NCI-H2196 treated with DMSO at 0.1 percent for 48 hours (cell line): Measurements from ENCODE around the gene KLHL24.
"Not testable (repeated sequence)": the region's sequence is repeated elsewhere in the genome, so short reads cannot be mapped to it uniquely, and the experiment has no call there.

Experiments used
- DNase-seq: peaks from one replicate; lab custom pipeline; 2025; ENCODE audit not compliant: unreplicated experiment; lab: John Stamatoyannopoulos, UW

The KLHL24 gene

GRCh38 chr3:183634707-183635106 lies 716 bp upstream of the KLHL24 start:
- DNase-seq = no peak

GRCh38 chr3:183635107-183635430 lies 354 bp upstream of the KLHL24 start:
- no peak for DNase-seq

- peak; percentile 99 for DNase-seq
Observed at GRCh38 chr3:183636221-183637105, 1.0 kb downstream of the KLHL24 start.

- no peak for DNase-seq
Observed at GRCh38 chr3:183637106-183637486, 1.7 kb downstream of the KLHL24 start.

- not testable (repeated sequence) for DNase-seq
Observed at GRCh38 chr3:183637633-183638032, 2.2 kb downstream of the KLHL24 start.

GRCh38 chr3:183638101-183638852 lies 2.9 kb downstream of the KLHL24 start:
- DNase-seq = no peak

- not testable (repeated sequence) for DNase-seq
Observed at GRCh38 chr3:183640635-183641034, 5.2 kb downstream of the KLHL24 start.

- DNase-seq = no peak
Observed at GRCh38 chr3:183641882-183642281, 6.5 kb downstream of the KLHL24 start.

- DNase-seq = no peak
Observed at GRCh38 chr3:183644244-183644643, 8.8 kb downstream of the KLHL24 start.

- DNase-seq = no peak
Observed at GRCh38 chr3:183645254-183645653, 9.8 kb downstream of the KLHL24 start.

GRCh38 chr3:183650554-183650953 lies 15.1 kb downstream of the KLHL24 start:
- DNase-seq = no peak

- no peak for DNase-seq
Observed at GRCh38 chr3:183653209-183654064, 18.0 kb downstream of the KLHL24 start.

GRCh38 chr3:183654727-183655126 lies 19.3 kb downstream of the KLHL24 start:
- DNase-seq = no peak

GRCh38 chr3:183662099-183662498 lies 26.7 kb downstream of the KLHL24 start:
- DNase-seq = no peak

- DNase-seq = peak; percentile 54
Observed at GRCh38 chr3:183664913-183665381, 29.5 kb downstream of the KLHL24 start.

GRCh38 chr3:183680061-183680460 lies 44.6 kb downstream of the KLHL24 start:
- no peak for DNase-seq

GRCh38 chr3:183687705-183688104 lies 52.3 kb downstream of the KLHL24 start:
- no peak for DNase-seq

- no peak for DNase-seq
Observed at GRCh38 chr3:183688874-183689273, 53.5 kb downstream of the KLHL24 start.

- DNase-seq = not testable (repeated sequence)
Observed at GRCh38 chr3:183689621-183690020, 54.2 kb downstream of the KLHL24 start.

- no peak for DNase-seq
Observed at GRCh38 chr3:183690402-183690995, 55.1 kb downstream of the KLHL24 start.

- DNase-seq = no peak
Observed at GRCh38 chr3:183692436-183692835, 57.0 kb downstream of the KLHL24 start.
